Mesenteric fat pad (tissue), 1 donor: Measurements from ENCODE around the gene DNAAF5. TPM values are rescaled to one million over a fixed set of nuclear protein-coding genes. Genes with fewer than 3 reads are reported as not detected.

ENCODE experiments used
- DNase-seq: peaks from one replicate; pipeline ENCODE4 v3.0.0-alpha.2; 2020; ENCODE audit warnings: low spot score
- long read RNA-seq: library from polyadenylated mRNA; unstranded; transcript quantifications from one replicate; pipeline ENCODE4 v2.0.0, GENCODE V29; 2020
- total RNA-seq: library from RNA; stranded (reverse); fragmentation: NEBNext Ultra II Directional; extraction: Animal tissue kit (Norgen Biotek cat#: 25700); gene quantifications from one replicate; pipeline ENCODE4 v1.2.1, GENCODE V29; 2021
- donor health status: DM: yes; HTN: yes; CAD: no.

Gene DNAAF5
- 20.4 TPM for total RNA-seq
- long read RNA-seq, partial matches to known transcripts: 6 of 11 reads
- long read RNA-seq, other reads (novel, unspliced or antisense): 3 of 11 reads

- DNase-seq: peak; percentile 96
Measured at GRCh38 chr7:726084-726853, at the start of gene DNAAF5. Gene DNAAF5, plus strand, starts transcription at chr7:726699. Its CDS starts 22 bp downstream, at chr7:726721.

GRCh38 chr7:676972-677385 lies 49.5 kb upstream of the DNAAF5 start:
- no peak for DNase-seq

GRCh38 chr7:680411-681127 lies 45.9 kb upstream of the DNAAF5 start:
- DNase-seq: peak; percentile 76

GRCh38 chr7:681551-682307 lies 44.8 kb upstream of the DNAAF5 start:
- DNase-seq: peak; percentile 87

GRCh38 chr7:682810-683209 lies 43.7 kb upstream of the DNAAF5 start:
- peak; percentile 65 for DNase-seq

GRCh38 chr7:683526-684205 lies 42.8 kb upstream of the DNAAF5 start:
- DNase-seq: no peak

- DNase-seq: peak; percentile 33
Measured at GRCh38 chr7:684416-684815, 42.1 kb upstream of the DNAAF5 start.

- DNase-seq: no peak
Measured at GRCh38 chr7:685540-685939, 41.0 kb upstream of the DNAAF5 start.

- peak; percentile 81 for DNase-seq
Measured at GRCh38 chr7:690478-691360, 35.8 kb upstream of the DNAAF5 start.

- peak; percentile 72 for DNase-seq
Measured at GRCh38 chr7:691361-692045, 35.0 kb upstream of the DNAAF5 start.

GRCh38 chr7:693280-693679 lies 33.2 kb upstream of the DNAAF5 start:
- DNase-seq: no peak

- DNase-seq: peak; percentile 43
Measured at GRCh38 chr7:696426-696811, 30.1 kb upstream of the DNAAF5 start.

- DNase-seq: peak; percentile 88
Measured at GRCh38 chr7:696812-697551, 29.5 kb upstream of the DNAAF5 start.

GRCh38 chr7:698515-699475 lies 27.7 kb upstream of the DNAAF5 start:
- peak; percentile 71 for DNase-seq

GRCh38 chr7:699476-700170 lies 26.9 kb upstream of the DNAAF5 start:
- DNase-seq: peak; percentile 72

GRCh38 chr7:701086-701671 lies 25.3 kb upstream of the DNAAF5 start:
- DNase-seq: no peak

GRCh38 chr7:703049-703448 lies 23.4 kb upstream of the DNAAF5 start:
- DNase-seq: peak; percentile 1
